Hair follicle dermal papilla cell (primary cell): ENCODE measurements around the gene ERCC6. TPM values are rescaled to one million over a fixed set of nuclear protein-coding genes. Genes with fewer than 3 reads are reported as not detected.

Experiments used
- total RNA-seq: library from RNA; depleted of rRNA; stranded (reverse); fragments of >200 nt; gene quantifications from 2 replicates; pipeline ENCODE4 v1.2.3, GENCODE V29; 2012

Gene ERCC6
- total RNA-seq = 34.9 and 38.5 TPM in 2 replicates

DNA sequence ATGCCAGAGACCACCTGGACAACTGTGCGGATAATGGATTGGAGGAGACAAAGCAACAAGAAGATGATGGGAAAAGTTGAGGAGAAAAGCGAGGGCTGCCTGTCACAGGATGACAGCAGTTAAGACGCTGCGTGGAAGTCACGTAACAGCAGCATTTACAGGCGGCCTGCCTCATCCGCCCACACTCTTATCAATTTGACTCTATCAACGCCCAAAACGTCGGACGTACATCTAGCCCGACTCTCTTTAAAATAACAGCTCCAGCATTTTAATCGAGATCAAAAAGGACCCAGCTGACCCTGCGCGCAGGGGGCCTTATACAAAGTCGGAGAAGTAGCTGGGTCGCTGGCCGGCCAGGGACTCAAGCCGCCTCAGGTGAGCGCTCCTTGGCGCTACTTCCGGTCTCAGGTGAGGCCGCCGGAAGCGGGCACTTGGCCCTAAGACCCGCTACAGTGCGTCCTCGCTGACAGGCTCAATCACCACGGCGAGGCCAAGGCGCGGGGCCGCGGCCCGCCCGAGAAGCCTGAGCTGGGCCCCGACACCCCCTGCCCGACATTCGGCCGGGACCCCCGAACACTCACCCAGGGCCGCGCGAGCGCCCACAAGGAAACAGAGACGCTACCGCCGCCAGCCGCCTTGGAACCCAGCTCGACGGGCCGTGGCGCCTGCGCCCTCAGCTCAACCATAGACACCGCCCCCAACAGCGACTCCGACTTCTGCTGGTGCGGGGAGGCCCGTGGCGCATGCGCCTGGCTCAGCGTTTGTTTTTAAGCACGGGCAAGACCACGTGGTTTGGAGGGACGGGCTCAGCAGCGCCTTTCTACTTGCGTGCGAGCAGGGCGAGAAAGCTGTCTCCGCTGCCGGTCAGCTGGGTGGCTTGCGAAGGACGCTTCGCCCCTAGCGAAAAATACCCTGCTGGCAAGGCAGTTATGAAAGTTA is at the start of gene ERCC6:
ERCC6 (minus strand) TSS at position 741 of the 939 bp plus-strand sequence.

Other genes with a start within 250 kb of the ERCC6 start
- not detected in 2 replicates for gene C10orf71, start 240.0 kb downstream of the ERCC6 start, total RNA-seq
- not detected in 2 replicates for gene DRGX, start 143.0 kb downstream of the ERCC6 start, total RNA-seq
- not detected in 2 replicates for gene SLC18A3, start 71.2 kb upstream of the ERCC6 start, total RNA-seq
- gene CHAT, start 74.9 kb upstream of the ERCC6 start, total RNA-seq = not detected in 2 replicates
- gene C10orf53, start 140.5 kb upstream of the ERCC6 start, total RNA-seq = not detected in 2 replicates
- gene OGDHL, start 223.2 kb upstream of the ERCC6 start, total RNA-seq = 0.16 and 1.5 TPM in 2 replicates